Uterus (tissue), 2 donors: ENCODE measurements around the gene HOXA1.

Source experiments
- CTCF ChIP-seq, 4 experiments: fragments of 200-600 bp in 2 of 4; fragments of 450-650 bp in 2 of 4; sonication (generic) in 2 of 4; IDR thresholded peaks; one replicate each; pipeline ENCODE4 v1.5.1; 2016 to 2019; ENCODE audit warnings: antibody characterized with exemption in 4 of 4, mild to moderate bottlenecking in 2 of 4, moderate library complexity in 1 of 4
- POLR2A ChIP-seq, 2 donors: fragments of 450-650 bp; IDR thresholded peaks; one replicate each; pipeline ENCODE4 v1.6.1; 2016; ENCODE audit warnings: antibody characterized with exemption in 2 of 2, mild to moderate bottlenecking in 1 of 2, moderate library complexity in 1 of 2

DNA sequence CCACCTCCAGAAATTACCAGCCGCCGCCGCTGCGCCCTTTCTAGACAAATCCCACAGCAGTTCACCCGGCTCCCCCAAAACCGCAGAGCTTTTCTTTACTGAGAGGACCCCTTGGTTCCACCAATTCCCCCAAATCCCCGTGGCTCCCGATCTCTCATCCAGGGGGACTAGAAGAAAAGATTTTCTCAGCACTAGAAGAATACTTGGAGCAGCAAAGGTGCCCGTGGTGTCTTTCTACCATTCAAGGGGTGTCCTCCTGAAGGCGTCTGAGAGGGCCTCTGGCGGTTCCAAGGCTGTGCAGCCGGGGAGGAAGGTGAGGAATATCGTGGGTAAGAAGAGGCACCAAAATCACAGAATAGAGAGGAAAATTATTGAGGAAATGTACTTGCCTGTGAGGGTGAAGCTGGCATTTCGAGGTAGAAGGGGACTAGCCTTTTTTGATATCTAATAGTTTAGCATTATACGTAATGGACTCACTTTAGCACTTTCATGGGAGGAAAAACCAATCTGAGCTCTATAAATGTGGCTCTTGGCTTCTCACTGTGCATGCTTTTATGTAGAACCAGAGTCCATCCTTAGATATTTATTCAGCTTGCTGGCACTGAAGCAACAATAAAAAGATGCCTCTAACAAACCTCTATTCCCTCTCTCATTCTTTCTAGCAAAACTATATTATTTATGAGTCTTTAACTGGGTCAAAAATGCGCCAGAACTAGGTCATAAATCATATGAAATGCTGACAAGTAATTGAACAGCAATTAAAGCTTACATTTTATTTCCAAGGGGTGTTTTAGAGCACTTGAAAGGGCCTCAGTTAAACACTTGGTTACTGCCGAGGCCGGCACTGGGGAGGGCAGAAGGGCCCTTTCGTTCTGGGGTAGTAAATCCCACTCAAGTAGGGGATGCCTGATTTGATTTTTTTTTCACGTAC, 20.5 kb upstream of the HOXA1 start:
- TF ChIP-seq CTCF (IDR thresholded peaks at IDR 0.05) (no peak), POLR2A (IDR thresholded peaks at IDR 0.05) (no peak)
